H1 (cell line): ENCODE data around the gene WDFY4. TPM values are rescaled to one million over a fixed set of nuclear protein-coding genes. Genes with fewer than 3 reads are reported as not detected.

Experiments used
- EP300 ChIP-seq, 2 experiments: IDR thresholded peaks; 1 replicate in 1 of 2; 2 replicates in 1 of 2; pipeline ENCODE4 v1.6.1; 2011 to 2012; ENCODE audit warnings: low read depth in 2 of 2, low read length in 2 of 2, mild to moderate bottlenecking in 2 of 2, borderline replicate concordance in 1 of 2, inconsistent platforms in 1 of 2, moderate library complexity in 1 of 2
- HDAC2 ChIP-seq, 2 experiments: fragments of 300-600 bp in 1 of 2; sonication (generic) in 1 of 2; IDR thresholded peaks; 2 replicates each; pipeline ENCODE4 v1.6.1; 2011 to 2012; ENCODE audit warnings: low read depth in 2 of 2, low read length in 2 of 2, mild to moderate bottlenecking in 2 of 2, moderate library complexity in 2 of 2, borderline replicate concordance in 1 of 2, inconsistent platforms in 1 of 2
- KDM4A ChIP-seq: IDR thresholded peaks from one replicate; pipeline ENCODE4 v1.7.1; 2012; ENCODE audit warnings: low read depth, mild to moderate bottlenecking, moderate library complexity, low read length, inconsistent platforms; ENCODE audit not compliant: severe bottlenecking
- KDM5A ChIP-seq: fragments of 200-600 bp; IDR thresholded peaks from 2 replicates; pipeline ENCODE4 v1.7.1; 2012; ENCODE audit warnings: mild to moderate bottlenecking, low read length, inconsistent platforms, mixed read lengths
- MAFK ChIP-seq: IDR thresholded peaks from 2 replicates; pipeline ENCODE4 v1.6.1; 2012; ENCODE audit warnings: low read depth, mild to moderate bottlenecking, improper control_type of control experiment, low read length
- RFX5 ChIP-seq: IDR thresholded peaks from 2 replicates; pipeline ENCODE4 v1.6.1; 2011; ENCODE audit warnings: low read depth, low read length, improper control_type of control experiment, borderline replicate concordance
- SIX5 ChIP-seq: IDR thresholded peaks from 2 replicates; pipeline ENCODE4 v1.6.1; 2011; ENCODE audit warnings: mild to moderate bottlenecking, low read depth, low read length
- polyA plus RNA-seq, 7 experiments: library from polyadenylated mRNA; depleted of rRNA in 3 of 7; stranded (reverse) in 5 of 7; unstranded in 2 of 7; fragments of >200 nt in 5 of 7; fragments of 200-250 nt in 2 of 7; gene quantifications; 1 replicate in 5 of 7; 2 replicates in 1 of 7; 4 replicates in 1 of 7; pipeline versions ENCODE4 v1.2.1 to v1.2.3, GENCODE V29; 2011 to 2013; ENCODE audit warnings: missing spikeins in 2 of 7, mixed read lengths in 2 of 7
- total RNA-seq: library from RNA; stranded (reverse); fragmentation: NEBNext Ultra II Directional; extraction: Animal tissue kit (Norgen Biotek cat#: 25700); gene quantifications from 2 replicates; pipeline ENCODE4 v1.2.1, GENCODE V29; 2021
- TF ChIP-seq, protein P1 (sequence below): IDR thresholded peaks from 2 replicates; pipeline ENCODE4 v1.6.1; 2012; ENCODE audit warnings: low read length, inconsistent platforms

Gene WDFY4
- total and polyA plus RNA-seq, 2 of the 8 experiments (the other 6 are each of a cell fraction or from before 2014, with no cell fraction given) = not detected

- TF ChIP-seq MAFK = no peak
- TF ChIP-seq, protein P1, sequence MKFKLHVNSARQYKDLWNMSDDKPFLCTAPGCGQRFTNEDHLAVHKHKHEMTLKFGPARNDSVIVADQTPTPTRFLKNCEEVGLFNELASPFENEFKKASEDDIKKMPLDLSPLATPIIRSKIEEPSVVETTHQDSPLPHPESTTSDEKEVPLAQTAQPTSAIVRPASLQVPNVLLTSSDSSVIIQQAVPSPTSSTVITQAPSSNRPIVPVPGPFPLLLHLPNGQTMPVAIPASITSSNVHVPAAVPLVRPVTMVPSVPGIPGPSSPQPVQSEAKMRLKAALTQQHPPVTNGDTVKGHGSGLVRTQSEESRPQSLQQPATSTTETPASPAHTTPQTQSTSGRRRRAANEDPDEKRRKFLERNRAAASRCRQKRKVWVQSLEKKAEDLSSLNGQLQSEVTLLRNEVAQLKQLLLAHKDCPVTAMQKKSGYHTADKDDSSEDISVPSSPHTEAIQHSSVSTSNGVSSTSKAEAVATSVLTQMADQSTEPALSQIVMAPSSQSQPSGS = no peak
- no peak for TF ChIP-seq HDAC2 (IDR thresholded peaks at IDR 0.05; ENCODE audit: borderline replicate concordance in 1 of 2, low read depth in 2 of 2, low read length in 2 of 2)
- TF ChIP-seq KDM4A = no peak
- TF ChIP-seq RFX5 = no peak
- TF ChIP-seq EP300 (IDR thresholded peaks at IDR 0.05; ENCODE audit: borderline replicate concordance in 1 of 2, low read depth in 2 of 2, low read length in 2 of 2) = no peak
- no peak for TF ChIP-seq KDM5A
- TF ChIP-seq SIX5 = no peak
These were observed 53.2 kb downstream of the WDFY4 start (continued) for GRCh38 chr10:48737886-48738285.
